Spinal cord (tissue), 10 donors: ENCODE results near the gene DPH5. TPM values are rescaled to one million over a fixed set of nuclear protein-coding genes. Genes with fewer than 3 reads are reported as not detected.

ENCODE experiments used
- DNase-seq, 6 donors: peaks; one replicate each; pipeline versions ENCODE4 v3.0.0 to v3.0.0-alpha.2; 2013 to 2015; ENCODE audit warnings: low spot score in 6 of 6, low read depth in 4 of 6
- H3K27ac ChIP-seq: one replicate; pipeline ENCODE4 v1.5.1; 2013; ENCODE audit warnings: low read depth, low read length, control low read depth
- H3K27me3 ChIP-seq: one replicate; pipeline ENCODE4 v1.6.1; 2013; ENCODE audit warnings: low read length; ENCODE audit not compliant: control insufficient read depth, insufficient read depth
- H3K36me3 ChIP-seq: one replicate; pipeline ENCODE4 v1.6.1; 2013; ENCODE audit warnings: low read length; ENCODE audit not compliant: control insufficient read depth, insufficient read depth
- H3K4me1 ChIP-seq: one replicate; pipeline ENCODE4 v1.6.1; 2013; ENCODE audit warnings: low read length; ENCODE audit not compliant: control insufficient read depth, insufficient read depth
- H3K4me3 ChIP-seq: one replicate; pipeline ENCODE4 v1.5.1; 2013; ENCODE audit warnings: low read depth, low read length, control low read depth
- H3K9me3 ChIP-seq: one replicate; pipeline ENCODE4 v1.6.1; 2013; ENCODE audit warnings: low read length; ENCODE audit not compliant: control insufficient read depth, insufficient read depth
- WGBS: methylation state at CpG from one replicate; pipeline ENCODE4 v1.1.5; 2013; ENCODE audit warnings: missing lambda C conversion rate; ENCODE audit not compliant: insufficient coverage; 5-methylcytosine and 5-hydroxymethylcytosine counted together
- polyA plus RNA-seq, 2 donors: library from polyadenylated mRNA; unstranded; fragments of 120-200 nt; gene quantifications; one replicate each; pipeline ENCODE4 v1.2.1, GENCODE V29; 2013; ENCODE audit not compliant: insufficient read length in 2 of 2
- total RNA-seq, 2 donors: library from RNA; depleted of rRNA in 1 of 2; stranded (reverse); fragments of 120-200 nt in 1 of 2; fragments of >200 nt in 1 of 2; gene quantifications; one replicate each; pipeline versions ENCODE4 v1.2.3 to v1.2.4, GENCODE V29; 2013 to 2014
- donor health status: healthy.

DPH5 gene
- total and polyA plus RNA-seq, 4 donors, result 28.6 to 35.0 (median 34.5) TPM

DNA sequence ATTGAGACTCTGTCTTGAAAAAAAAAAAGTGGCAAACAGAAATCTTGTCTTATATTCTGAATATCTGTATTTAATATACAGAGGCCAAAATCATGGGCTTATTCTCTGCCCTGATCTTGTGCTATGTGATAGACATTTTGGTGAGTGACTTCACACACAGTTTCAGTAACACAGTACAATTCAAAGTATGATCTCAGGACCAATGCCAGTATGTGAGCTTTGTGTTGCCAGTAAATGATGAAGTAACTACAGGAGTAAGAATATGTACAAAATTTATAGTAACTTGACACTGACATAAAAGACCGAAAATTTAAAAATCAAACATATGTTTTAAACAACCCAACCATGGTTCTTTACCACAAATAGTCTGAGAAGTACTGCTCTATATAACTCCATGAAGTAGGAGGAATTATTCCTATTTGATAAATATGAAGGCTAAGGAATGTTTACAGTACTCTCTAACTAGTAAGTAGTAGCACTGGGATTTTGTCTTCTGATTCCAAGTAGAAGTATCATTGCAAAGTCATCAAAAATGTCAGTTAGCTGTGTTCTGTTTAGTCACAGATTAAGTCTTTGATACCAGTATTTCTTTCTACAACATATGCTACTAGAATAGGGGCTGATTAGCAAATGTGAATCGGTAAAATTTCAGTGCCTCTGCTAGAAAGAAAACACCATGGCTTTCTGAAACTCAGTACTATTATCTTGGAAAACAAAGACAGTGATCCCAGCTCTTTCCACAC, 25.3 kb downstream of the DPH5 start:
- no CpG with 5 or more reads among the region's 2 CpGs for WGBS

DNA sequence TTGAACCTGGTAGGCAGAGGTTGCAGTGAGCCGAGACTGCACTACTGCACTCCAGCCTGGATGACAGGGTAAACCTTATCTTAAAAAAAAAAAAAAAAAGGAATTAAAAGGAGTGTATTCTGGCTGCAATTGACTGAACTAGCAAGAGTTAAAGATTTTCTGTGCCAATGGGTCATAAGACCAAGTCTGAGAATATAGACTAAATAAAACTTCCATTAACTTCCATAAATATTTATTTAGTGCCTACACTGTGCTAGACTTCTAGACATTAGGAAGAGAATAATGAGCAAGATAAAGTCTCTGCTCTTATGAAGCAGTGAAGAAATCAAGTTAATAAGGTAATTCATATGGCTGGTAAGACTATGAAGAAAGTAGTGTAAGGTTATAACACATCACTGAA, 27.2 kb downstream of the DPH5 start:
- DNase-seq, result no peak
- no peaks in the 10 kb centered on the region for H3K4me1 ChIP-seq
- H3K4me3 ChIP-seq, result no peak overlapping the region
- no peaks in the 10 kb centered on the region for H3K27me3 ChIP-seq
- H3K27ac ChIP-seq, result no peak overlapping the region
- H3K9me3 ChIP-seq, result no peaks in the 10 kb centered on the region
- no CpG with 5 or more reads among the region's 1 CpG for WGBS
- peaks cover 9% of the 10 kb centered on the region for H3K36me3 ChIP-seq

More for the DNA sequence above, 25.3 kb downstream of the DPH5 start:
- H3K9me3 ChIP-seq, result no peaks in the 10 kb centered on the region
- no peak for DNase-seq
- peaks cover 4% of the 10 kb centered on the region for H3K36me3 ChIP-seq
- H3K4me1 ChIP-seq, result no peaks in the 10 kb centered on the region
- H3K27me3 ChIP-seq, result no peaks in the 10 kb centered on the region
- no peak overlapping the region for H3K27ac ChIP-seq
- no peak overlapping the region for H3K4me3 ChIP-seq

DNA sequence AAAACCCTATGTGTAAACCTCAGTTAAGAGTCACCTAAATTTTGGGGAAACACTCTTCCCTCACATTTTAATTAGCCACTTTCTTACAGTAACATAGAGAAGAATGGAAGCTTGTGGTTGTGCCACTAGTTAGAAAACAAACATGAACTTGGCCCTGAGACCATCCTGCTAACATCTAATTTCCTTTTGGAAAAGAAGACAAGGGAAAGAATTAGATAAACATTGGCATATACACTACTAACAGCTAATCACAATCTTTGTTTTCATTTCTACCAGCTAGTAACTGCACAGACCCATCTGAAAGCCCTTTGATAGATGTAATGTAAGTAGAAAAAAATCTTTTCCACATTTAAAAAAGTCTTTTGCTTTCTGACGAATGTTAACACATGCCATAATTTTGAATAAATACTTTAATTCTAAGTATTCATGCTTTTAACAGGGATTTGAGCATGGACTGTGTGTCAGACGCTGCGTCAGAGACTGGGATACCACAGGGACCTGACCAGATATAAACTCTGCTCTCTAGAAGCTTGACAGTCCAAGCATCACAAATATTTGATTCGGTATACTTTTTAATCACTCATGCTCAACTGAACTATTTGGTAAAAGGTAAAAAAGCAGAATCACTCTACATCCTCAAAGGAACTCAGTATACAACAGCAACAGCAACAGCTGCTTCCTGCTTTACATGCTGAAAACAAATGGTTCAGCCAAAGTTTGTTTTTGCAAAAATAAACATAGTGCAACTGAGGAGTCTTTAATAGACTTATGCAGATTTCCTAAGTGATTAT, 30.2 kb downstream of the DPH5 start:
- peaks cover 11% of the 10 kb centered on the region for H3K36me3 ChIP-seq
- H3K27ac ChIP-seq, result no peak overlapping the region
- no peaks in the 10 kb centered on the region for H3K4me1 ChIP-seq
- WGBS, result 100% methylated on average over 2 of the region's 4 CpGs
- H3K27me3 ChIP-seq, result no peaks in the 10 kb centered on the region
- H3K9me3 ChIP-seq, result no peaks in the 10 kb centered on the region
- no peak for DNase-seq
- H3K4me3 ChIP-seq, result no peak overlapping the region

DNA sequence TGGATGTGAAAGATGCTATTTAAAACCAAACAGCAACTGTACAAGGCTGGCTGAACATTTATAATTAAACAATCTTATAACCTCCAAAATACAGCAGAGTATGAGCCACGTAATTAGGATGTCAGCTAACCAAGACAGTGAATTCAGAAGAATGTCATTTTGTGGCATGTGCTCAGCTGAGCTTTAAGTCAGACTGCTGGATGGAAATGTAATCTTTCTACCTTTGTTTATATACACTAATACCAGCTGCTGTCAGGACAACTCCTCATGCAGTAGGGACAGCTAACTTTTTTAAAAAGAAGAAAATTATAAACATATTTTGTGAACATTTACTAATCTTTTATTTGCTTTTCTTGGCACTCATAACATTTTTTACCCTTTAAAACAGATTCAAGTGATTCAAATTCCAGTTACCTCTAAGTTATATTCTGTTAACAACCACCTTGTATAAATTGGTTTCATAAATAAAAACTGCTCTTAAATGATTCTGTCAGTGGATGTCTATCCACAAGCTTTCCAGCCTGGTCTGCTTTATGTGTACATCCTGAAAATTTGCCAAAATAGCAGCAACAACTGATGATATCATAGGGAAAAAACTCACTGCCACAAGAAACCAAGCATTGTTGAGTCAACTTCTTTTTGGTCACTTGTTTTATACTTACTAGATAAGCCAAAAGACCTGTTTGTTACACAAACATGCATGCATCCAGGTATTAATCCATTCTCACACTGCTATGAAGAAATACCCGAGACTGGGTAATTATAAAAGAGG, 36.1 kb downstream of the DPH5 start:
- WGBS, result no CpG with 5 or more reads among the region's 2 CpGs
- DNase-seq, result no peak
- Histone ChIP-seq H3K27ac (no peak overlapping the region), H3K27me3 (no peaks in the 10 kb centered on the region), H3K9me3 (no peaks in the 10 kb centered on the region), H3K36me3 (peaks cover 5% of the 10 kb centered on the region), H3K4me3 (no peak overlapping the region), H3K4me1 (no peaks in the 10 kb centered on the region)

DNA sequence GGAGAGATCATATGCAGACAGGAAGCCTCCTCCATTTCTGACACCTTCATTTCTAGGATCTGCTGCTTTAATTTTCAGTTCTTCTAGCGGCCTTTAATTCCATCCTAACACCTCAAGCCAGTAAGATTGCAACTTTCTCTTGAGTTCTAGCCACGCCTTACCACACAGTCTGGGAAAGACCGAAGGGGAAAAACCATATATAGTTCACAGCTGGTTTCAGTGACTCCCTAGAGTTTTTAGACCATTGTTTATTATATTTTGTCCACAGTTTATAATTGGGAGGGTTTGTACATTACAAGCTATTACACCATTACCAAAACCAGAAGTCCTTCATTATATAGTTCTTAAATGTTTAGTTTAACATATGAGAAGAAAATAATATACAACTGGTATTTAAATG, 37.5 kb downstream of the DPH5 start:
- Histone ChIP-seq H3K4me3 (no peak overlapping the region), H3K27ac (no peak overlapping the region), H3K9me3 (no peaks in the 10 kb centered on the region), H3K36me3 (peaks cover 2% of the 10 kb centered on the region), H3K4me1 (no peaks in the 10 kb centered on the region), H3K27me3 (no peaks in the 10 kb centered on the region)
- no CpG with 5 or more reads among the region's 3 CpGs for WGBS
- no peak for DNase-seq

DNA sequence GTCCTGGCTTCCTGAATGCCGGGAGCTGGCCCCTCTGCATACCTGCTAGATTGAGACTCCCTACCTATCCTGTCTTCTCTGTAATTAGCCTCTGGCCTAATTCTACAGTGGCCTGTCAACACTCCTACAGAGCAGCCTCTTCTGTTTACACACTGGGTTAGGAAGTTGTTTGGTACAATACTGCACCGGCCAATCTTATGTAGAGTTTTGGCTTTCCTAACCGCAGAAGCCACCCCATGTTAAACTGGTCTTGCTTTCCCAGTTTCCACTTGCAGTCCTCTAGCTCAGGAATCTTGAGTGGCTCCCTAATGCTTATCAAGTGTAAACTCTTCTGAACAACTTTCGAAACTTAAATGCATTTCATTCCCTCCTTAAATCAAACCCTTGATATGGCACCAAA, 42.8 kb downstream of the DPH5 start:
- Histone ChIP-seq H3K27me3 (no peaks in the 10 kb centered on the region), H3K36me3 (no peaks in the 10 kb centered on the region), H3K27ac (no peak overlapping the region), H3K9me3 (no peaks in the 10 kb centered on the region), H3K4me1 (no peaks in the 10 kb centered on the region), H3K4me3 (no peak overlapping the region)
- 96% methylated on average over 4 of the region's 4 CpGs for WGBS
- no peak for DNase-seq

DNA sequence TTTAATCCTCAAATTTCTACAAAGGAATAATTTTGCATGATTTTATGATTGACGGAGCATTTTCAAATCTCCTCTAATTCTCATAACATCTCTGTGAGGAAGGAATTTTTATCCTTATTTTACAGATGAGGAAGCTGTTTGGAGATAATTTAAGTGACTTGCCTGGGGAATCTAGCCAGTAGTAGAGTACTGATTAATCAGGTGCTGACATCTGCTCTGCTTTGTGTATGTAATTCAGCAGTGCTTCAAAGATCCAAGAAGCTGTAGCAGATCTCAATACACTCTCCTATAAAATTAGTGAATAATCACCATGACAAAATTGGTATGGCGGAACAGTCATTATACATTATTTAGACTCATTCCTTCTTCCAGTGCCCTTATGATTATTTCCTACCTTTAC, 46.0 kb downstream of the DPH5 start:
- no peak overlapping the region for H3K4me3 ChIP-seq
- H3K4me1 ChIP-seq, result no peaks in the 10 kb centered on the region
- no CpG with 5 or more reads among the region's 2 CpGs for WGBS
- peak in 1 of 6 donors; percentile 37 for DNase-seq
- no peaks in the 10 kb centered on the region for H3K36me3 ChIP-seq
- H3K9me3 ChIP-seq, result no peaks in the 10 kb centered on the region
- H3K27ac ChIP-seq, result no peak overlapping the region
- no peaks in the 10 kb centered on the region for H3K27me3 ChIP-seq

DNA sequence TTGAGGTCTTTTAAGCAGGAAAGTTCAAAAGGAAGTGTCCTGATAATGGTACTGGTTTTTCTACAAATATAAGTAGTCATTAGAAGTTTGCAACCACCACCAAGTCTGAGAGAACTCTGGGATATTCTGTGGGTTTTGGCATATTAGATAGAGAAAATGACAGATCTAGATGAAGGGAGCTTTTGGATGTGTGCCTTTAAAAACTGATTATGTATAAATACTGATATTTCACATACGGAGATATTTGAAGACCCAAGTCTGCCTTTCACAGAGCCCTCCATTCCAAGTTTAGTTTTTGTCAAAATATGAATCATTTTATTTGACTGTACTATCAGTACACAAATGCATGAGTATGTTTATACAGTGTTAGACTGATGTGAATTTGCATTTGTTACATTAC, 48.6 kb downstream of the DPH5 start:
- no peak overlapping the region for H3K4me3 ChIP-seq
- no peak overlapping the region for H3K27ac ChIP-seq
- no peak for DNase-seq
- no peaks in the 10 kb centered on the region for H3K36me3 ChIP-seq
- no peaks in the 10 kb centered on the region for H3K27me3 ChIP-seq
- H3K4me1 ChIP-seq, result no peaks in the 10 kb centered on the region
- no CpG with 5 or more reads among the region's 1 CpG for WGBS
- no peaks in the 10 kb centered on the region for H3K9me3 ChIP-seq

DNA sequence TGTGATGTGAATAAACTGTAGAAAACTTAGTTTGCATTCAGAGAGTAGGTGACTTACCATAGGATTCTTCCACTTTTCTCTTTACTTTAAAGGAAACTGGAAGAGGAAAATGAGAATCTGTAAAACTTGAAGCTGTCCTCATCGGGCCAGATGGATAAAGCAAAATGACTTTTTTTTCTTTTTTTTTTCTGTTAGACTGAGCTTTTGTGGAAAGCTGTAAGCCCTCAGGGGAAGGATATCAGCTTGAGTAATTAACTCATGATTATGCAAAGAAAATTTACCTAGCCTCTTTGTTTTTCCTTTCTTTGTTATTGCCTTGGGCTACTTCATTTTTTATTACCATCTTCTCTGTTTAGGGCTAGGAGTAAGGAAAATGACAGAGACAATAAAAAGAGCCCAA, 53.4 kb downstream of the DPH5 start:
- H3K27me3 ChIP-seq, result no peaks in the 10 kb centered on the region
- 43% methylated on average over 1 of the region's 1 CpG for WGBS
- H3K27ac ChIP-seq, result no peak overlapping the region
- DNase-seq, result no peak
- no peaks in the 10 kb centered on the region for H3K4me1 ChIP-seq
- H3K36me3 ChIP-seq, result peaks cover under 1% of the 10 kb centered on the region
- H3K4me3 ChIP-seq, result no peak overlapping the region
- no peaks in the 10 kb centered on the region for H3K9me3 ChIP-seq
